ENCODE results near the gene OPCML. TPM values are rescaled to one million over a fixed set of nuclear protein-coding genes. Genes with fewer than 3 reads are reported as not detected.
A peak's percentile ranks its signal among the peaks of the same experiment; 100 is the strongest.

The OPCML gene
- total and polyA plus RNA-seq, 12 donors, result under 0.01 to 1.2 (median 0.39) TPM

DNA sequence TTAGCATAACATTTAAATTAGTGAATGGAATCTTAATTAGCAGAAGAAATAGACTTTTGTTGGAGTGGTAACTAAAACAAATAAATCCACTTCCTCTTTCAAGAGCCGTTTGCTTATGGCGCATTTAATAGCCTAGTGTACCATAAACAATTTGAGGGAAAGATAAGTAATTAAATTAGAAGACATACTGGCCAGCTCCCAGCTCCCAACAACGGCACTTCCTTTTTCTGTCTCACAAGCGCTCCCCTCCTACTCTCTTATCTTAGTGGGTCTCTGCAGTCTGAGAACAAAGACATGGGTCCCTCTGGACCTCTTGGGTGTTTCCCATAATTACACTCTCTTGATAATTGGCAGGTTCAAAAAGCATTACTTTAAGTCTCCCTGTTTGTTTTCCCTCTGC is 146.0 kb downstream of the OPCML start:
- ATAC-seq (peak in 6 of 8 donors; percentile 38 to 73 (median 58)), DNase-seq (no peak)
- Histone ChIP-seq H3K4me1 (peaks cover 0 to 21% (median 5%) of the 10 kb centered on the region in 9 donors), H3K27me3 (peaks cover 0 to 11% (median 0%) of the 10 kb centered on the region in 7 donors), H3K27ac (peak overlapping the region in 1 of 10 donors; percentile 27), H3K9me3 (no peaks in the 10 kb centered on the region), H3K4me3 (no peak overlapping the region), H3K36me3 (no peaks in the 10 kb centered on the region)
- WGBS, 2 donors, result 28 to 29% methylated on average over 4 of the region's 4 CpGs
- intact Hi-C loops (cut with DNase I), result no loop called here
- TF ChIP-seq, protein P1, sequence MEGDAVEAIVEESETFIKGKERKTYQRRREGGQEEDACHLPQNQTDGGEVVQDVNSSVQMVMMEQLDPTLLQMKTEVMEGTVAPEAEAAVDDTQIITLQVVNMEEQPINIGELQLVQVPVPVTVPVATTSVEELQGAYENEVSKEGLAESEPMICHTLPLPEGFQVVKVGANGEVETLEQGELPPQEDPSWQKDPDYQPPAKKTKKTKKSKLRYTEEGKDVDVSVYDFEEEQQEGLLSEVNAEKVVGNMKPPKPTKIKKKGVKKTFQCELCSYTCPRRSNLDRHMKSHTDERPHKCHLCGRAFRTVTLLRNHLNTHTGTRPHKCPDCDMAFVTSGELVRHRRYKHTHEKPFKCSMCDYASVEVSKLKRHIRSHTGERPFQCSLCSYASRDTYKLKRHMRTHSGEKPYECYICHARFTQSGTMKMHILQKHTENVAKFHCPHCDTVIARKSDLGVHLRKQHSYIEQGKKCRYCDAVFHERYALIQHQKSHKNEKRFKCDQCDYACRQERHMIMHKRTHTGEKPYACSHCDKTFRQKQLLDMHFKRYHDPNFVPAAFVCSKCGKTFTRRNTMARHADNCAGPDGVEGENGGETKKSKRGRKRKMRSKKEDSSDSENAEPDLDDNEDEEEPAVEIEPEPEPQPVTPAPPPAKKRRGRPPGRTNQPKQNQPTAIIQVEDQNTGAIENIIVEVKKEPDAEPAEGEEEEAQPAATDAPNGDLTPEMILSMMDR (IDR thresholded peaks at IDR 0.05), result no peak

DNA sequence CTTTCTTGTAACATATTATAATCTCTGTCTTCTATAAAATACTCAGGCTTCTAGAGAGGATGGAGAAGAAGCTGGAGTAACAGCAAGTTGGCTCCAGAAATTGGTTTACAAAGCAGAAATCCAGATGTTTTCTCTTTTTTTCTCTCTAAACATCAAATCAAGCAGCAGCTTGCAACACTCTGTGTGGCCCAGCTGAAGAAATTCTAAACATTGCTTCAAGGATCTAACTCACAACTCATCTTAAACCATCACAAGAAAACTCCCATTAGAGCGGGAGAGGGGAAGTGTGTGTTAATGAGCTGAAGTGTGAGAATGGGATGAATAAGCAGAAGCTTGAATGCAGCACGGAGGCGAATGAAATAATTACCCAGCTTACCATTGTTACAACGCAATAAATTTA is 146.5 kb downstream of the OPCML start:
- 42 to 50% methylated on average over 4 of the region's 4 CpGs for WGBS, 2 donors
- Histone ChIP-seq H3K36me3 (no peaks in the 10 kb centered on the region), H3K27me3 (peaks cover 0 to 15% (median 0%) of the 10 kb centered on the region in 7 donors), H3K27ac (no peak overlapping the region), H3K9me3 (no peaks in the 10 kb centered on the region), H3K4me1 (peaks cover 0 to 21% (median 5%) of the 10 kb centered on the region in 9 donors), H3K4me3 (no peak overlapping the region)
- ATAC-seq, result no peak
- intact Hi-C loops (cut with DNase I), result no loop called here
- DNase-seq, result no peak
- TF ChIP-seq, protein P1 (IDR thresholded peaks at IDR 0.05), result no peak

DNA sequence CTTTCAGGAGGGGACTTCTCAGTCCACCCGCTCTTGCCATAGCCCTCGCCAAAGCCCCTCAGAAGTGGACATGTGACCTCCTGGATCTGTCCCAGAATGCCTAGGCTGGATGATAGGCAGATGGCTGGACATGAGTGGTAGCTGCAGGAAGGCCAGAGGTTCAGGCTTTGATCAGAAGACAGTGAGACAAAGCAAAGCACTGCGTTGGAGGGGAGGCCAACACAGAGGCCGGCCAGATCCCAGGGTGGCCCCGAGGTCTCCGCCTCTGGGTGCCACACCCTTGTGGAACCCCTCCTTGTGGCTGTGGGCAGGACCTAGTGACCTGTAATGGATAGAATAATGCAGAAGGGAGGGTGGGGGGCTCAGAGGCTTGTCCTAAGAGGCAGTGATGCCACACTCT is 147.6 kb downstream of the OPCML start:
- H3K4me1 ChIP-seq, result peaks cover 0 to 21% (median 5%) of the 10 kb centered on the region in 9 donors
- WGBS, 2 donors, result 84 to 86% methylated on average over 6 of the region's 6 CpGs
- H3K9me3 ChIP-seq, result no peaks in the 10 kb centered on the region
- no peak for ATAC-seq
- peaks cover 0 to 16% (median 0%) of the 10 kb centered on the region in 7 donors for H3K27me3 ChIP-seq
- TF ChIP-seq, protein P1 (IDR thresholded peaks at IDR 0.05), result no peak
- intact Hi-C loops (cut with DNase I), result no loop called here
- DNase-seq, result no peak
- H3K36me3 ChIP-seq, result no peaks in the 10 kb centered on the region
- H3K27ac ChIP-seq, result no peak overlapping the region
- H3K4me3 ChIP-seq, result no peak overlapping the region

DNA sequence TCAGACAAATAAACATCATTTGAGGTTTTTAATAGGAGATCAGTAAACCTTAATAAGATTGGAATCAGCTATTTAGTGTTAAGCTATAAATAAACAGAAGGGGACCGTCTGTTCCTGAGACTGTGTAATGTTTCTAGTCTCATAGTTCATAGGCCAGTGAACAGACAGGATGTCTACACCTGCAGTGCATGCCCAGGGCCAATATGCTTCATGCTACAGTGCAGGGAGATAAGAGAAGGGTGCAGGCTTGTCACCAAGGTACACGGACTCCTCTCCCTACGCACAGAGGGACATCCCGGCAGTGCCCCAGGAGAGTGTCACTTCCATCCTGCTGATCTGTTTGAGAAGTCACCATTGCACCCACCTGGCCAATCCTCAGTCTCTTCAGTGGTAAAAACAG is 148.6 kb downstream of the OPCML start:
- Histone ChIP-seq H3K4me3 (no peak overlapping the region), H3K9me3 (no peaks in the 10 kb centered on the region), H3K27ac (no peak overlapping the region), H3K36me3 (no peaks in the 10 kb centered on the region), H3K27me3 (peaks cover 0 to 16% (median 0%) of the 10 kb centered on the region in 7 donors), H3K4me1 (peaks cover 0 to 21% (median 5%) of the 10 kb centered on the region in 9 donors)
- WGBS, 2 donors, result 77 to 86% methylated on average over 4 of the region's 4 CpGs
- no peak for DNase-seq
- TF ChIP-seq, protein P1 (IDR thresholded peaks at IDR 0.05), result no peak
- no peak for ATAC-seq
- intact Hi-C loops (cut with DNase I), result loop anchor here in 1 of 10 donors (1.0 kb wide), 1 partner anchor 13 kb away; no protein-coding TSS in a partner anchor
